Stimulated activated CD8-positive, alpha-beta memory T cell treated with anti-CD3 and anti-CD28 coated beads, Interleukin-2, amount 100 ng/mL, for 1 hour (primary cell): ENCODE measurements around the gene CELF2.

ENCODE experiments used
- DNase-seq, 2 donors: peaks; one replicate each; pipeline ENCODE4 v3.0.0-alpha.2; 2020; ENCODE audit warnings: low read depth in 2 of 2

CELF2 gene

DNA sequence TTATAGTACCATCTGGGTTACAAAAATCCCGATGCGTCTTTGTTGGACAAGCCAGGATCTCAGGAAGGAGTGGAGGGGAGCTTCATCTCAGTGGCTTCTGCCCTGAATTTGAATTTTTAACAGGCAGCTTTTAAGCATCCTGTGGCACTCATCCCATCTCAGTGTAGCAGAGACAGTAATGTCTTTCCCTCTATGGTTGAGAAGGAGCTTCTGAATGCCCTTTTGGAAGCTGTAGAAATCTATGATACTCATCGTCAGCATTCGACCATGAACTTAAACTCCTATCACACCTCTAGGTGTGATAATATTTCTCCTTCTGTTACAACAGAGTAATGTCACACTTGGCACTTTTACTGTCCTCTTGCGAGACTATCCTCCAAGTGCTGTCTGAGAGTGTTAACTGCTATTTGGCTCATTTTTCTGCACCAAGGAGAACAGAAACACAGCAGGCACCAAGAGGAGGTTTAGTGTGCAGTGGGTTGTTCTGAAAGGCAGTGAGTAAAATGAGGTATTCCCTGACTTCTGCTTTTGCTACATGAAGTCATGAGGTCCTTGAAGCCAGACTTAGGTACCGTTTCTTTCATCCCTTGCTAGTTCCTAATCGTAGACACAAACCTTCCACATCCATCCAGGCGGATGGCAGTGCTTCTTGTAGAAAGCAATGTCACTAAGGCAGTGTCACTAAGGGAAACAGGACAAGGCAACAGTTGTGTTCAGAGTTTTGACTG is 177.4 kb downstream of the CELF2 start:
- DNase-seq, result no peak

DNA sequence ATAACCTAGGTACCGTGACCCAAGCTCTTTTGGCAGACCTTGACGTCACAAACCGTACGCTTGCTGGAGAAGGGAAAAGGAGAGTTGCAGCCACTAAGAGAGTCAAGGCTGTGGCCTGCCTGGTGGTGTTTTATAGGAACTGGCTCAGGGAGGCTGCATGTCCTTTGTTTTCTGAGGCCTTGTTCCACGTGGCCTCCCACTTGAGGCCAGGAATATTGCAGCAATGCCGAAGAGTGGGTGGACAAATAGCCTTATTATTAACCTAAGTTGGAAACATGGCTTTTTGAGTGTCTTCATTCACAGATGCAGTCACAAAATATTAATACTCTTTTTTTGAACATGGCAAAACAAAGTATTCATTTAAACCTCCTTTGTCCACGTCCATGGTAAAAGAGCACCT is 178.0 kb downstream of the CELF2 start:
- no peak for DNase-seq

DNA sequence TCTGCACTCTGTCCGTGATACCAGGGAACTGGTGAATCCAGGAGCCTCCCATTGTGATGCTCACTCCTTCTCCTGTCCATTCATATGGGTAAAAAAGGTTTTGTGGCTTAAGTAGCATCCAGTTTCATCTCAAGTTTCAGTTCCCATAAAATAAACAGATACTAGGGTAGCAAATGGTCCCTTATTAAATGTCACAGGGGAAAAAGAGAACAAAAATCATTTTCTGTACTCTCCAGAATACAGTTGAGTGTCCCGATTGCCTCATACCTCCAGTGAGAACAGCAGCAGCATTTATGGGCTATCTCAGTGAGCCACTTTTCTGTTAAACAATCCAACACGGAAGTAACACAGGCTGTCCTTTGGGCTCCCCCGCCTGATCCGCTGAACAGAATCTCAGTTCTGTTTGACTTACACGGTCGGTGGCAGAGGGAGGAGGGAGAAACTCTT is 179.6 kb downstream of the CELF2 start:
- no peak for DNase-seq

DNA sequence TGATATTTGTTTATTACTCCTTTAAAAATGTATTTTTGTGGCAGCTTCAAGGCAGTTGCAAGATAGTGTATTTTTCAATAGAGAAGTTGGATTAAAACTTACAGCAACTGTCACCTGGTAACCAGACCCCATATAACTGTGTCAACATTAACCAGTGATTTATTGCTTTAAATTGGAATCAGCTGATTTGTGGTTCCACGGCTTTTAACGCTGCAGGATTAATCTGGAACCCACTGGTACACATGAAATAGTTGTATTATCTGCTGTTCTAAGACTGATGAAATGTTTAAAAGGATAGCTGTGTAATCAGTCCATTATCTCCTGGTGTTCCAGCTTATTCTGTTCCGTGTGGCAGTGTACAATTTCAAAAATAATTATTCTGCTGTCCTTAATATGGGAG is 180.2 kb downstream of the CELF2 start:
- DNase-seq, result no peak

DNA sequence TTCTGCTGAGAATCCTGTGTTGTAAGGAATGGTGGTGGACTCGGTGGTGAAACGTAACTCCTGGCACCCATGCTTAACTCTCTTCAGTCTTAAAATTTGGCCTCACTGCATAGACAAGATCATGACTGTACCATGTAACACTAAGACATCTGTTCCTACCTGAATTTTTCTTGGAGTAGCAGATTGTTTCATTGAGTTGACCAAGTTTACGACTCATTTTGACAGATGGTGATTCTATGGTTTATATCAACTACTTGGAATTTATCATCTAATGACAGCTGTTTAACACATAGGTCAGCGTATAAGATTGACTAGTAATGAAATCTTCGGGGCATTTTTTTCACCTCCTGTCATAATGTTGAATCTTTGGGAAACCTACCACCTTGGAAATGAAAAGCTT is 184.2 kb downstream of the CELF2 start:
- DNase-seq, result no peak

DNA sequence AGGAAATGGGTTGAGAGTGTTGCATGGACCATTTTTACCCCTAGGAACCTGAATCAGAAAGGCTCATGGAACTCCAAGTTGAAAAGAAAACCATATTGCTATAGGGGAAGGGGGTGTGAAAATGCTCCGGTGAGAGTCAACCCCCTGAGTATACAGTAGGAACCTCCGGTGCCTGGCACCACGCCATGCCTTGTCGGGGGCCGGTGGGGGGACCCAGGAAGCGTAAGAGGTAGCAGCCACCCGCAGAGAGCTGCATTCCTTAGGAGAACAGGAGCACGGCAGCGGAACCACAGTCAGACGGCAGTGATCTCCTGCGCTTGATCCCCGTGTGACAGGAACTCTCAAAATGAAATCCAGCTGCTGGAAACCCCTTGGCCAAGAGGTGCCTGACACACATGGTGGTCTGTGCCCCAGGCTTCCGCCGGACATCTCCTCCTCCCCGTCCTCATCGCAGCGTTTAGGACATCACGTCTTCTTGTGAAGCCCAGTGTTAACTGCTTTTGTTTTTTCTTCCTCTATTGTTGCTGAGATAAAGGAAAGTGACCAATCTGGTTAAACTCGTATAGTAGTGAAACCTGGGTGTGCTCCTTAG is 186.8 kb downstream of the CELF2 start:
- DNase-seq, result no peak

DNA sequence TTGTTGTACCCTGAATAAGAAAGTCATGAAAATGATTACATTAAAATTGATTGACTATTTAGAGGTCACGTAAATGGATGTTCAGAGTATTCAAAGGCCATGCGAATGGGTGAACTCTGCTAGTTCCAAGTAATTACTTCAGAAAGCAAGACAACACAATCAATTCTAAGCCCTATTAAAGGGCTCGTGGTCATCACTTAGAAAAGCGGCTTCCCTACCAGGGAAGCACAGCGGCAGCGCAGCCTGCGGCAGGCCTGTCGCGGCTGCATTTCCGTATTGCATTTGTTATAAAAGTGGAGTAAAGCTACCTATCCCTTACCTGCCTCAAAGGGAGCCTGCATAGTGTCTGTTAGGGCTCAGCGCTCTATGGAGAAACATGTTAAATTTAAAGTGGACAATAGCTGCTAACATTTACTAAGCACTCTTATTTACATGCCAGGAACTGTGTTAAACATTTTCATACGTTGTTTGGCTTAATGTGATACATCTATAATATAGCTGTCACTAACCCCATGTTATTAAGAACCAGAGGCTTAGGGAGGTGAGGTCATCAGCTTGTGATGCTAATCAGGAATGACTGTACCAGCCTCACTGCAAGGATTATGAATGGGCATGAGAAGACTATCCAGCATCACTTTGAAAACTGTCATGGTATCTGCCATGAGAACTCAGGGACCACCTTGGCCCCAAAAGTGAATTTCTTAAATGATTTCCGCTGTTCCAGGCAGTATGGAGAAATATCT is 187.5 kb downstream of the CELF2 start:
- no peak for DNase-seq

DNA sequence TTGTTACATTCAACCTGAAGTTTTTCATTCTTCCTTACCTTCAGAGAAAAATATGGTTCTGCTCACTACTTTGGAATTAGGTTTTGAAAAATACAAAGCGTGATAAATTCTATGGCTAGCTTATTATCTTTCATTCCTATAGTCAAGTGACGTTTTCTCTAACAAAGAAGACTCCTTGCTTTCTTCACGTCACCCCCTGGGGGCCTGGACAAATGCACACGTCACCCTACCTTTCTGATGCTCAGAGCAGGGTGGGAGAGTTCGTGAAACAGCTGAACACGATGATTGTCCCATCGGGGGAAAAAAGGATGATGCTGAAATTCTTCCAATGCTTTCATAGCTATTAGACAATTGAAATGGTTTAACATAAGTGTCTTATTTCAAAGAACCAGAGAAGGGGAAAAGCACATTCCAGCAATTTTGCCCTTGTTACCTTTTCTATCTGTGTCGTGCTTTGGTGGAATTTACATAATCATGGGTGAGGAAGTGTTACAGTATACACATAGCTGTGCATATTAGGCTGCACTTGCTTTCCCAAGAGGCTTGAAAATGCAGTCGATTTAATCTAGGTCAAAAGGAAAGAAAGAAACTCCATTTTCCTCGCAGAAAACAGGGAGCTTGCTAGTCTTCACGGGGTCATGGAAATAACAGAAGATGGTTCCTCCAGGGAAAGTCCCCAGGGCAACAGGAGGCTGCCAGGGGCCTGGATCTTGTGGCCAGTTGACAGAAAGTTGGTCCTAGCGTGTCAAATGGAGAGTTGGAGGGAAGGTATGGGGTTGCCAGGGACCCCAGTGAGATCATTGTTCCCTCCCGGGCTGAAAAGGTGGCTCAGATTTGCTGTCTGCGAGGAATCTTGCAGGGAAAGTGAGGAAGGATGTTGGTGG is 189.2 kb downstream of the CELF2 start:
- no peak for DNase-seq

DNA sequence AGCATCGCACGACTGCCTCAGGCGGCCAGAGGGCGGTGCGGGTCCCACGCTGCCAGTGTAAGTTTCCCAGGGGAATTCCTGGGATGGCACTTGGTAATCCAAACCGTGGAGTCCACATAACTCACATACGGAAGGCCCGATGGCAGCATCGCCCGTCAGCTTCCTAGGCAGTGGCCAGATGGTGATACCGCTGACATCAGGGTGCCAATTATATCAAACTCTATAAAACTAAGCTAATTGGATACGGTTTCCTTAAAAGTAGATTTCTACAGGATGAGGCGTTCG is 189.8 kb downstream of the CELF2 start:
- no peak for DNase-seq

DNA sequence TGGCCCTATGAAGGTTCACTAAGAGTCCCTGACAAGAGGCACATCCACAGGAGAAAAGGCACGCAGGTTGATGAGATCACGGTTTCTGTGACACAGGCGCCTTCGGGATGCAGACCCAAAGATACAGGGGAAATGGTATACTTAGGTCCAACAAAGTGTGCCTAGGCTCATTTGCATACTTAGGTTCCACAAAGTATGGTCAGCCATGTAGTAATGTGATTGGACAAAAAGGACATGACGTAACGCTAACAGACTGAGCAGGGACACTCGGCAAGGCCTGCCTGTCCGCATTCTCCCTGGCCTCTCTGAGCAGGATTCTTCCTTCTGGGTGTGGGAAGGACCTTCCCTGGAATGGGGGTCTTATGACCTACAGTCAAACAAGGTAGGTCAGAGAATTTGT is 190.6 kb downstream of the CELF2 start:
- no peak for DNase-seq

DNA sequence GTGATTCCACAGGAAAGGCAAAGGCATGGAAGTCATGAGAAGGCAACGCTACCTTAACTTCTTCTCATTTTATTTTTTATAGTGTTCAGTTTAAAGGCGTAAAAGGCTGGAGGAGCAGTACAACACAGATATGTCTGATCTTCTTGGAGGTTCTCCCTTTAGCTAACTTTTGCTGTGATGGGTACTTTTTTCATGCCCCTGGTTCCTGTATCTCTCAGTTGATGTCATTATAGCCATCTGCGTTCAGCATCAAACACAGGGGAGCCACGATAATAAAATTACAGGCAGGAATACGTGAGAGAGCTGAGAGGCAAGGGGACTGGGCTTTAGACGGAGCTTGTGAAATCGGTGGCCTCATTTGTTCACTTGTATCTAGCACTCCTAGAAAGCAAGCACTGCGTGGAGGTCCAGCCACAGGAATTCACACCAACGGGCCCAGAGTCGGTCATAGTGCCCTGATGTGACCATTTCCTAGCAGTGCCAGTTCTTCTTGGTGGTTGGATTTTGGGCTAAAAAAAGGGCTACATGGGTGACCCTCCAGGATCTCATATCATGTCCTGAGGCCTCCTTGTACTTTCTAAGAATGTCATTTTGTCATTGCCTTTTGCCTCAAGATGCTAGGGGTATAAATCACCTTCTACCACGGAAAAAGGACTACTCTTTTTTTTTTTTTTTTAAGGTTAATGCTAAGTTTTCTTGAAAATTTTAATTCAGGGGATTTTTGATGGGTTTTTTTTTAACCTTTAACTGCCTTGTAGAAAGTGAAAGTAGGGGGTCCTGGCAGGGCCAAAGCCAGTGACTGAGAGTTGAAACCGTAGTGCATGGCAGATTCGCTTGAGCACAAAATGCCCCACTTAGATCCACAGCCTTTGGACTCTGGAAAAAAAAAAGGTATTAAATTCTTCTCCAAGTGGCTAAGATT is 191.5 kb downstream of the CELF2 start:
- DNase-seq, result no peak

DNA sequence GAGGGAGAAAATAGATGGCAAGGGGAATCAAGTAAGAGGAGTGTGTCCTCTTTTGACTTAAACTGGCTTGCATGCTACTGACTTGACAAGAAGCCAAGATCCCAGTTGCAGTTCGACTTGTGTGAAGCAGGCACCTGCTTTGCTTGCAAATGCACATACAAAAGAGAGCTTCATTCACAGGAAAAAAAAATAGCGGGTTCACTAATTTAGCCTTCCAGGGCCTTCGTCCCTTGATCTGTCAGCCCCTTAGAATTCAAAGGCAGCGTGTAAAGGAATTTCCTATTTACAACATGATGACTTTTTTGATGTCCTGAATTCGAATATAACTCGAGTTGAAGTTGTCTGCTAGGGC is 192.1 kb downstream of the CELF2 start:
- no peak for DNase-seq

DNA sequence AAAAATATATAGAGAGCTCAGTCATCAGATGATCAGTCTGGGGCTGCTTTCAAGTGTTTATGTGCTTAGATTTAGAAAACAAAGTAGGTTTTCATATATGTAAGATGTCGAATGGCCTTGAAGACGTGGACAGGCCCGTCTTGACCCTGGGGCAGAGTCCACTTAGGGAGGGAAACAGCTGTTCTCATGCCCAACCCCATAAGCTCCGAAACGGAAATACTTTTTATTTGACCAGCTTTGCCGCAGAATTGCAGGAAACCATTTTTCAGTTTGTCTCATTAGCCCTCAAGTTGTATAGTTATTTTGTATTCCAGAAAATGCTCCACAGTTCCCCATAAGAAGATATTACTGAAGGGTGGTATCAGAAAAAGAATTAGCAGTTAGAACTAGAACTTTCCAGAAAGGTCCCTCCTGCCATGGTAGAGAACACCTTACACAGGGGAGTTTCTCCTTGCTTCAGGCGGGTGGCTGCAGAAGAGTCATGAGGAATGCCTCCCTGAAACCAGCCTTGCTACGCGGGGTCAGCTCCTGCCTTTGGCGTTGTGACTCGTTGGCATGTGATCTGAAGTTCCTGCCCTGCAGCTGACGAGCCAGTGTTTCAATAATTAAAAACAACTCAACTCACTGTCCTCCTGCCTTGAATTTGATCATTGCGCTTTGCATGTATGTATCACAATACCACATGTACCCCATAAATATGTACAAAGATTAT is 192.7 kb downstream of the CELF2 start:
- DNase-seq, result no peak

DNA sequence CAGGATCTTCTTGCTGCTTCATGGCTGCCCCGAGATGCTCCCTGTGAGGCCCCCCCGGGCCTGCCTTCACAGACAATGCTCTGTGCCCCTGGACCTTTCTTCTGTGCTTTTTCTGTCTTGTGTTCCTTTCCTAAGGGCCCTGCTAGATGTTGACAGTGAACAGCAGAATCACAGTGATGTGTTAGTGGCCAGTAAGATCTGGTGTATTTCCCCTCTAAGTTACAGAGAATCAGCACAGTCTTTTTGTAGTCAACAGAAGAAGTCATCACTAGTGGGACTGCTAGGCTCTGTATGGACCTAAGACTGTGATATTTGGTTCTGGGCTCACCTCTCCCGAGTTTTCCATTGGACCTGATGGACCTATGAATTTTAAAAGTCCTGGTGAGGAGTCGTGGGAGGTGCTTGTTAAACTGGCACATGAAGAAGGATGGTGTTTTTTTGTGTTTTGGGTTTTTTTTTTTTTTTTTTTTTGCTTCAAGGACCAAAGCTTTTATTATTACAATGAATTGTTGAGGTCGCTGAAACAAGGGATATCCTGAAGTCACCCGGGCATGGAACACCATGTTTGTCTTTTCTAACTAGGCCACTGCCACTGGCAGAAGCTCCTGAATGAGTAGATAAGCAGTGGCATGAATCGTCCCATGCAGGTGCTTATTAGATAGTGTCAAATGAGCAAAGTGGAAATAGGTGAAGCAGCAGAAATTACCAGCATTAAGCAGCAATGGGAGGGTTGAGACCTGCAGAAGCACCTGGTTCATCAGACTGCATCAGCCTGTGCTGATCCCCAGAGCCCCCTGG is 194.8 kb downstream of the CELF2 start:
- DNase-seq, result no peak

DNA sequence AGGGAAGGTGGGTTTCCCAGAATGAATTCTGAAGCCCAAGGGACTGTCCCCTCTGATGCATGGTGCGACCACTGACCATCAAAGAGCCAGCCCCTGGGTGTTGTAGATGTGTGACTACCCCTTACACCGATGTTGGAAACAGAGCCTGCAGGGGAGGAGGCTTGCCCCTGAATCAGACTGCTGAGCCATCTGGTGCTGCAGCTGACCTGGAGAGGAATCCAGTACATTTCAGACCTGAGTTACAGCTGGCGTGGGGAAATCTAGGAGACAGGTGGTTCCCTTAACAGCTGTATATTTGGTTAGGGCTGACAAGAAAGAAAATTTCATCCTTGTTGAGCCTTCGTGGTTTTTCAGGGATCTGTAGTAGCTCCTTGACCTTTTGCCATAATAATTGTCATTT is 195.5 kb downstream of the CELF2 start:
- DNase-seq, result no peak

DNA sequence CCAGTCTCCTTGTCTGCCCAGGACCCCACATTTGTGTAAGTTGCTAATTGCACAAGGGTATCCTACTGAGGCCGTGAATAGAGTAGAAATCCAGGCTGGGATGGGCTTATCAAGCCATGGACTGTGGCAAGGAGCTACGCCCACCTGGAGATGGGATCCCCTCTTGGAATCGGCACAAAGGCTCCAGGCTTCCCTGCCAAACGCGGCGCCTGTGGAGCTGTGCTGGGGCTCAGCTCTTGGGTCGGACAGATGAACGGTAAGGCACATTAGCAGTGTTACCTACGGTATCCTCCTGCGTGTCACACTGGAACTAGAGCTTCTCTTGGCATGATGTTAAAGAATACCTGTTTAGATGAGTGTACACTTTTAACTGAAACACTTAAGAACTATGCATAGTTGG is 196.7 kb downstream of the CELF2 start:
- DNase-seq, result no peak

DNA sequence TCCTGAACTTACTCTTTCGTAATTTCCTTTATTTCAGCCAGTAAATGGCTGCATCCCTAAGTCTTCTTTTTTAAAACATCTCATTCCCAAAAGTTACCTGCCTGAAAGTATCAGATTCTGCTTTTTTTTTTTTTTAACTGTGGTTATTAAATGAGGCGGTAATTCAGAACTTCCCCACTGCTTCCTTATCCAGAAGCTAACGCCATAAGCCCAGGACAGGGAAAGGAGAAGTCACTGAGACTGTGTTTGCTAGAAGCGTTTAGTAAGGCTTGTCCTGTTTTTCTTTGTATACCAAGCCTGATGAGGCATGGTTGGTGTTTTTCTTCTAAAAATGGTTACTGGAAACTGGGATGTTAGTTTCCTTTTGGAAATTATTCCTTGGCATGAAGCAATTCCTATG is 197.8 kb downstream of the CELF2 start:
- no peak for DNase-seq

DNA sequence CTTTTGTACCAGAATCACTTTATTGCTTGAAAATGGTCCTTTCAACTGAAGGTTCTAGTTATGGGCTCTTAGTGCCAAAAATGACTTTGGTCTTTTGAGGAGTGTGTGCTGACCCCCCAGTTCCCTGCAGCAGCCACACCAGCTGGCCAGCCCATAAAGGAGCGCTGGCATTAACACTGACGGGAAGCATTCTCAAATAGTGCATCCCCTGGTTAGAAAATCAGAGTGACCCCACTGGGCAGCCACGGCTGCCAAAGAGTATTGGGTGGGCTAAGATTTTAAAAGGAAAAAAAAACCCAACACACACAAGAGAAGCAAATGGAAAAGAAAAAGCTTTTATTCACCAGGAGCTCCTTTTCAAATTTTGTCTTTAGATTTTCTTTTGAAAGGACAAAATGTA is 199.8 kb downstream of the CELF2 start:
- no peak for DNase-seq

DNA sequence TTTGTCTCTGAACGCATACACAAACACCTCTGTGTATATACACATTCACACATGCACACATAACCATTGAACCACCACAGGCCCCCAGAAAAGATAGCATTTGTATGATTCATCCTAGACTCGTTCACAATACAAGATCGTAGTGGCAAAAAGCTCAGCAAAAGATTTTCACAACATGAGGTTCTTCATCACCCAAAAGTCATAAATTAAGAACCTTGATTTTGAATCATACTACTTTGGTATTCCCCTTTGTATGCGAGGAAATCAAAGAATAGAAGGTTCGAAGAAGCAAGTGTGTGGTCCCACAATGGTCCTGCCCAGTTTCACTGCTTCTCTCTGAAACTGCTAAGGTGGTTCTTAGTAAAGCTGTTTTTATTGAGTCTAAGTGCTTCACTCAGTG is 200.7 kb downstream of the CELF2 start:
- no peak for DNase-seq

DNA sequence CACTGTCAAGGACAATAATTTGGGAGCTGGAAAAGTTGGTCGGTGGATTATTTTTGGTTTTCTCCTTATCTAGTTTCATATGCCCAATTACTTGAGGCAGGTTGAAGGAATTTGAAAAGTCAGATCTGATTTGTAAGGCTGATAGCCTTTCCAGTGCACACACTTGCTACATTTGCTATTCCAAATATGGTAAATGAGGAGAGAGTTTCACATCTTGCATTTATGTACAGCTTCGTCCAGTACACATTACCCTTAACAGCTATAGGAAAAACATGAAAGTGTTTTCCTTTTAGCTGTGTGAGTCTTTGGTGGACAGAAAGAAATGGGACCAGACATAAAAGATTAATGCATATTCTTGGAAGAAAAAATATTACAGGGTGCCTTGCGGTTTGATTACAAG is 201.8 kb downstream of the CELF2 start:
- no peak for DNase-seq
